ENCODE data around the gene USP24. TPM values are rescaled to one million over a fixed set of nuclear protein-coding genes. Genes with fewer than 3 reads are reported as not detected.

Gene USP24
- total RNA-seq, 1 experiment from 2014 or later: 35.3 TPM

GRCh38 chr1:55081905-55082296, 133.3 kb downstream of the USP24 start:
- Histone ChIP-seq H2AK5ac (ENCODE audit: insufficient read length, low read length) (no peak overlapping the region), H2AFZ (ENCODE audit: low read length) (no peak overlapping the region), H3K79me2 (ENCODE audit: insufficient read depth, low read length) (no peaks in the 10 kb centered on the region), H3K18ac (ENCODE audit: insufficient read length, low read depth, low read length) (no peak overlapping the region), H2BK12ac (ENCODE audit: insufficient read length, low read depth, low read length) (no peak overlapping the region), H3K23me2 (ENCODE audit: insufficient read length, low read depth, low read length, poor library complexity, severe bottlenecking) (no peaks in the 10 kb centered on the region), H4K91ac (ENCODE audit: insufficient read length, low read depth, low read length) (no peak overlapping the region), H4K20me1 (ENCODE audit: control insufficient read depth, insufficient read depth, insufficient read length) (no peaks in the 10 kb centered on the region), H4K5ac (ENCODE audit: insufficient read length, low read depth, low read length) (no peak overlapping the region), H3K27me3 (ENCODE audit: insufficient read depth, low read length) (no peaks in the 10 kb centered on the region), H3K79me1 (ENCODE audit: insufficient read depth, low read depth, low read length, poor library complexity, severe bottlenecking) (no peaks in the 10 kb centered on the region), H3K9me3 (ENCODE audit: control insufficient read depth, low read depth, low read length) (no peaks in the 10 kb centered on the region), H3K9ac (ENCODE audit: extremely low read depth, insufficient read length, low read length) (no peak overlapping the region), H2BK20ac (ENCODE audit: low read depth, low read length, poor library complexity, severe bottlenecking) (no peak overlapping the region), H3K4ac (ENCODE audit: low read depth, low read length) (no peak overlapping the region), H2BK5ac (ENCODE audit: insufficient read length, low read length) (no peak overlapping the region), H3K4me2 (ENCODE audit: insufficient read depth, insufficient read length, low read length) (no peak overlapping the region), H2BK120ac (ENCODE audit: low read depth, low read length, poor library complexity, severe bottlenecking) (no peak overlapping the region), H3K56ac (ENCODE audit: insufficient read length, low read depth, low read length) (no peak overlapping the region), H3T11ph (ENCODE audit: low read length) (no peak overlapping the region), H2BK15ac (ENCODE audit: low read depth, low read length) (no peak overlapping the region), H3K14ac (ENCODE audit: insufficient read depth, low read length) (no peak overlapping the region), H3K27ac (ENCODE audit: insufficient read length, low read depth, low read length) (no peak overlapping the region), H4K8ac (replicated peaks; ENCODE audit: insufficient read length, low read depth, low read length) (no peak overlapping the region), H3K4me1 (ENCODE audit: insufficient read depth, low read length) (no peaks in the 10 kb centered on the region), H3K23ac (ENCODE audit: insufficient read length, low read depth, low read length) (no peak overlapping the region)
- Mint-ChIP-seq H3K9me3 (no peaks in the 10 kb centered on the region), H3K27ac (0 out of 7 replicates have a peak overlapping the region, but pooled peaks of 1 of the 3 experiments have one; percentile 23), H3K4me1 (peaks cover 10% of the 10 kb centered on the region in 2 experiments; a peak in 3 of 4 replicates), H3K27me3 (ENCODE audit: low read depth) (no peaks in the 10 kb centered on the region), H3K4me3 (no peak overlapping the region), H3K36me3 (ENCODE audit: insufficient read depth in 1 of 3, low read depth in 3 of 3) (peaks cover 15 to 87% (median 48%) of the 10 kb centered on the region in 3 experiments; a peak in 6 of 7 replicates)
- TF ChIP-seq CTCF (conservative IDR thresholded peaks at IDR 0.05): no peak
- no peak for DNase-seq
- no CpG with 5 or more reads among the region's 2 CpGs for WGBS (ENCODE audit: extremely low coverage, insufficient read length, low lambda C conversion rate)

Data from H9 (cell line).